ENCODE results near the gene SLC25A30. TPM values are rescaled to one million over a fixed set of nuclear protein-coding genes. Genes with fewer than 3 reads are reported as not detected.

The SLC25A30 gene
- total and polyA plus RNA-seq, 2 donors (not counting 1 experiment from before 2014, with no cell fraction given): 11.2 to 16.9 TPM

DNA sequence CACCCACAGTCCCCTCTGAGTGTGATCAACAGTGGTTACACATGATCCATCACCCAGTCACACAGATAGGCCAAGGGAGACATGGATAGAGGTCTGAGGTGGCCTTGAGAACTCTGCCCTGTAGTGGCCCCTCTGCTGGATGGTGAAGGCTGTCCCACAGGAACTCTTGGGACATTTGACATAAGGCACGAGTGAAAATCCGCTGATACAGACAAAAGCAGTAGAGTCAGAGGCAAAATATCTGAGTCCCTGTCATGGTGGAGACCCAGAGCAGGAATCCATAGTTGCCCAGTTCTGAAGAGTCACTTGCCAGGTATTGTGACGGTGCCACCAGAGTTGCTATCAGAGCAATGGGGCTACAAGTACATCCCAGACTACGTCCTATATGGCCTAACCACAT, 18.8 kb upstream of the SLC25A30 start:
- Mint-ChIP-seq H3K9me3 (ENCODE audit: insufficient read depth) (no peaks in the 10 kb centered on the region), H3K27ac (no peak overlapping the region)
- TF ChIP-seq, protein P1, sequence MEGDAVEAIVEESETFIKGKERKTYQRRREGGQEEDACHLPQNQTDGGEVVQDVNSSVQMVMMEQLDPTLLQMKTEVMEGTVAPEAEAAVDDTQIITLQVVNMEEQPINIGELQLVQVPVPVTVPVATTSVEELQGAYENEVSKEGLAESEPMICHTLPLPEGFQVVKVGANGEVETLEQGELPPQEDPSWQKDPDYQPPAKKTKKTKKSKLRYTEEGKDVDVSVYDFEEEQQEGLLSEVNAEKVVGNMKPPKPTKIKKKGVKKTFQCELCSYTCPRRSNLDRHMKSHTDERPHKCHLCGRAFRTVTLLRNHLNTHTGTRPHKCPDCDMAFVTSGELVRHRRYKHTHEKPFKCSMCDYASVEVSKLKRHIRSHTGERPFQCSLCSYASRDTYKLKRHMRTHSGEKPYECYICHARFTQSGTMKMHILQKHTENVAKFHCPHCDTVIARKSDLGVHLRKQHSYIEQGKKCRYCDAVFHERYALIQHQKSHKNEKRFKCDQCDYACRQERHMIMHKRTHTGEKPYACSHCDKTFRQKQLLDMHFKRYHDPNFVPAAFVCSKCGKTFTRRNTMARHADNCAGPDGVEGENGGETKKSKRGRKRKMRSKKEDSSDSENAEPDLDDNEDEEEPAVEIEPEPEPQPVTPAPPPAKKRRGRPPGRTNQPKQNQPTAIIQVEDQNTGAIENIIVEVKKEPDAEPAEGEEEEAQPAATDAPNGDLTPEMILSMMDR (IDR thresholded peaks at IDR 0.05): no peak
- no peak for TF ChIP-seq EZH2 (IDR thresholded peaks at IDR 0.05; ENCODE audit: borderline replicate concordance, insufficient read depth, low read depth, low read length, poor library complexity, severe bottlenecking)

GRCh38 chr13:45436332-45436731, 18.2 kb upstream of the SLC25A30 start:
- Histone ChIP-seq H3K79me2 (ENCODE audit: control insufficient read depth, insufficient read depth, low read length) (no peaks in the 10 kb centered on the region), H3K27me3 (replicated peaks in 1 of 4; ENCODE audit: control extremely low read depth in 1 of 4, control insufficient read depth in 3 of 4, insufficient read depth in 4 of 4, low read length in 3 of 4) (no peaks in the 10 kb centered on the region), H3K36me3 (replicated peaks in 1 of 2; ENCODE audit: control extremely low read depth in 1 of 2, control insufficient read depth in 1 of 2, extremely low read depth in 1 of 2, insufficient read depth in 2 of 2, low read length in 1 of 2) (no peaks in the 10 kb centered on the region), H3K4me1 (ENCODE audit: control insufficient read depth in 2 of 2, insufficient read depth in 2 of 2, low read length in 2 of 2) (no peaks in the 10 kb centered on the region), H3K4me2 (replicated peaks; ENCODE audit: low read depth, low read length, poor library complexity, severe bottlenecking) (no peak overlapping the region), H2AFZ (ENCODE audit: insufficient read depth, low read depth, low read length, poor library complexity, severe bottlenecking) (no peak overlapping the region), H4K20me1 (ENCODE audit: control insufficient read depth, insufficient read depth, low read length, poor library complexity, severe bottlenecking) (no peaks in the 10 kb centered on the region), H3K27ac (ENCODE audit: low read length in 2 of 2) (no peak overlapping the region), H3K9ac (ENCODE audit: low read length) (no peak overlapping the region), H3K9me3 (ENCODE audit: control extremely low read depth in 1 of 3, control insufficient read depth in 2 of 3, insufficient read depth in 1 of 3, low read length in 2 of 3) (no peaks in the 10 kb centered on the region), H3K4me3 (ENCODE audit: control extremely low read depth in 1 of 5, extremely low read depth in 1 of 5, insufficient read depth in 1 of 5, low read depth in 2 of 5, low read length in 4 of 5) (no peak overlapping the region)
- H3K4me1 Mint-ChIP-seq: peaks cover under 1% of the 10 kb centered on the region
- no peaks in the 10 kb centered on the region for H3K9me3 Mint-ChIP-seq (ENCODE audit: insufficient read depth)
- 89% methylated on average over 7 of the region's 9 CpGs for WGBS (ENCODE audit: insufficient coverage)
- H3K4me3 Mint-ChIP-seq: no peak overlapping the region
- no peak overlapping the region for H3K27ac Mint-ChIP-seq
- H3K27me3 Mint-ChIP-seq: no peaks in the 10 kb centered on the region
- intact Hi-C loops (cut with micrococcal nuclease): no loop called here
- ATAC-seq (ENCODE audit: low read depth): no peak
- DNase-seq: no peak
- POLR2A ChIA-PET: no interaction called here
- CTCF ChIA-PET: no interaction called here
- TF ChIP-seq EZH2 (IDR thresholded peaks at IDR 0.05; ENCODE audit: borderline replicate concordance, insufficient read depth, low read depth, low read length, poor library complexity, severe bottlenecking): no peak
- TF ChIP-seq, protein P1 (IDR thresholded peaks at IDR 0.05): no peak

More for the DNA sequence above, 18.8 kb upstream of the SLC25A30 start:
- Histone ChIP-seq H3K4me3 (ENCODE audit: control extremely low read depth in 1 of 5, extremely low read depth in 1 of 5, insufficient read depth in 1 of 5, low read depth in 2 of 5, low read length in 4 of 5) (no peak overlapping the region), H3K9me3 (ENCODE audit: control extremely low read depth in 1 of 3, control insufficient read depth in 2 of 3, insufficient read depth in 1 of 3, low read length in 2 of 3) (no peaks in the 10 kb centered on the region), H3K4me2 (replicated peaks; ENCODE audit: low read depth, low read length, poor library complexity, severe bottlenecking) (no peak overlapping the region), H3K27ac (ENCODE audit: low read length in 2 of 2) (no peak overlapping the region), H2AFZ (ENCODE audit: insufficient read depth, low read depth, low read length, poor library complexity, severe bottlenecking) (no peak overlapping the region), H4K20me1 (ENCODE audit: control insufficient read depth, insufficient read depth, low read length, poor library complexity, severe bottlenecking) (no peaks in the 10 kb centered on the region), H3K36me3 (replicated peaks in 1 of 2; ENCODE audit: control extremely low read depth in 1 of 2, control insufficient read depth in 1 of 2, extremely low read depth in 1 of 2, insufficient read depth in 2 of 2, low read length in 1 of 2) (no peaks in the 10 kb centered on the region), H3K9ac (ENCODE audit: low read length) (no peak overlapping the region), H3K79me2 (ENCODE audit: control insufficient read depth, insufficient read depth, low read length) (no peaks in the 10 kb centered on the region), H3K4me1 (ENCODE audit: control insufficient read depth in 2 of 2, insufficient read depth in 2 of 2, low read length in 2 of 2) (peaks cover 4% of the 10 kb centered on the region in 2 donors), H3K27me3 (replicated peaks in 1 of 4; ENCODE audit: control extremely low read depth in 1 of 4, control insufficient read depth in 3 of 4, insufficient read depth in 4 of 4, low read length in 3 of 4) (no peaks in the 10 kb centered on the region)
- no peak overlapping the region for H3K4me3 Mint-ChIP-seq
- no peak for ATAC-seq (ENCODE audit: low read depth)
- intact Hi-C loops (cut with micrococcal nuclease): no loop called here
- no peak for DNase-seq
- H3K4me1 Mint-ChIP-seq: peaks cover 6% of the 10 kb centered on the region
- H3K27me3 Mint-ChIP-seq: no peaks in the 10 kb centered on the region
- POLR2A ChIA-PET: no interaction called here
- CTCF ChIA-PET: no interaction called here
- WGBS (ENCODE audit: insufficient coverage): 93% methylated on average over 4 of the region's 4 CpGs

All from B cell (primary cell).